IPS-18a (cell line): Measurements from ENCODE around the gene MAP1B.

ENCODE experiments used
- H3K27ac ChIP-seq: one replicate; pipeline ENCODE4 v1.5.1; 2013; ENCODE audit warnings: low read length
- H3K27me3 ChIP-seq: one replicate; pipeline ENCODE4 v1.6.1; 2013; ENCODE audit warnings: mild to moderate bottlenecking, low read length; ENCODE audit not compliant: control insufficient read depth, insufficient read depth
- H3K36me3 ChIP-seq: one replicate; pipeline ENCODE4 v1.6.1; 2013; ENCODE audit warnings: low read depth, low read length; ENCODE audit not compliant: control insufficient read depth
- H3K4me1 ChIP-seq: one replicate; pipeline ENCODE4 v1.6.1; 2013; ENCODE audit warnings: low read depth, low read length; ENCODE audit not compliant: control insufficient read depth
- H3K4me3 ChIP-seq: one replicate; pipeline ENCODE4 v1.5.1; 2013; ENCODE audit warnings: low read length
- H3K9ac ChIP-seq: one replicate; pipeline ENCODE4 v1.6.1; 2013; ENCODE audit warnings: mild to moderate bottlenecking, low read length, moderate library complexity
- H3K9me3 ChIP-seq: one replicate; pipeline ENCODE4 v1.6.1; 2013; ENCODE audit warnings: low read depth, low read length; ENCODE audit not compliant: control insufficient read depth

Gene MAP1B

DNA sequence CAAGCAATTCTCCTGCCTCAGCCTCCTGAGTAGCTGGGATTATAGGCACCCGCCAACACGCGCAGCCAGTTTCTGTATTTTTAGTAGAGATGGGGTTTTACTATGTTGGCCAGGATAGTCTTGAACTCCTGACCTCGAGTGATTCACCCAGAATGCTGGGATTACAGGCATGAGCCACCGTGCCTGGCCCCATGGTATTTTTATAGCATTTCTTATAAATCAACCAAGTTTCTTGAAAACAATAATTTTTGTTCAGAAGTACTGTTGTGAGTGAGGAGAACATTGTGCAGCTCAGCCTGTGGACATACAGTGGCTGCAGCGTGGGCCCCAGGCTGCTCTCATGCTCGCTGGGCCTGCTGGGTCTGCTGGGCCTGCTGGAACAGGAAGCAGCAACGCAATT is 45.3 kb downstream of the MAP1B start:
- Histone ChIP-seq H3K9me3 (no peaks in the 10 kb centered on the region), H3K4me1 (peaks cover 41% of the 10 kb centered on the region), H3K36me3 (peaks cover 7% of the 10 kb centered on the region), H3K27me3 (no peaks in the 10 kb centered on the region), H3K27ac (no peak overlapping the region), H3K9ac (no peak overlapping the region), H3K4me3 (no peak overlapping the region)

GRCh38 chr5:72153551-72153950 is 46.3 kb downstream of the MAP1B start:
- H3K36me3 ChIP-seq: peaks cover 3% of the 10 kb centered on the region
- no peak overlapping the region for H3K9ac ChIP-seq
- H3K4me3 ChIP-seq: no peak overlapping the region
- H3K9me3 ChIP-seq: no peaks in the 10 kb centered on the region
- H3K27me3 ChIP-seq: no peaks in the 10 kb centered on the region
- H3K4me1 ChIP-seq: peaks cover 41% of the 10 kb centered on the region
- no peak overlapping the region for H3K27ac ChIP-seq

DNA sequence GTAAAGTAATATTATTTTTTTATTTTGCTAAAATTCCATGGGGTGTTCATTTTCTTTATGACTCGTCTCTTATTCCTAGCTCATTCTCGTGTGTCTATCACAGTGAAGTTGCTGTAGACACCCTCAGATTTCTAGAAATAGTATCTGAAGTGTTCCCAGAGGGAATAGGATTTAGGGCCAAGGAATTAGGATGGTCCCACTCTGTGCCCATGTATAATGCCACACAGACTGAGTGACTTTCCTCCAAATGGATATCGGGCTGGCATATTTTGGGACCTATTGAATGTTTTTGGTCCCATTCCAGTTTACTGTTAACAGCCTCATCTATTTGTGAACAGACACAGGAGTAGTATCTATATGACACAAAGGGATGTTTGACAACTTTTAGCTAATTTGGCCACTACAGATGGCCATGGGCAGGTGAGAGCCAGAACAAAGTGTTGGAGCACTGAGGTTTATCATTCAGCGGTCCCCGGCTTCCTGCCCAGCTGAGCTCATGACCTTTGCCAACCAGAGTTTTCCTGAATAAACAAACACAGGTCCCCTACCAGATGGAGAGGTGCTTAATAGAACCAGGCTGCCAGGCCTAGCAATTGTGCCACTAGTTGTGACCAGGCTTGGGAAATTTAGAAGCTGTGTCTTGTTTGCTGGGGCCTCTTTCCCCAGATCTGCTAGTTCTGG is 46.9 kb downstream of the MAP1B start:
- H3K9ac ChIP-seq: no peak overlapping the region
- no peaks in the 10 kb centered on the region for H3K27me3 ChIP-seq
- H3K27ac ChIP-seq: no peak overlapping the region
- peaks cover 41% of the 10 kb centered on the region for H3K4me1 ChIP-seq
- H3K4me3 ChIP-seq: no peak overlapping the region
- no peaks in the 10 kb centered on the region for H3K9me3 ChIP-seq
- no peaks in the 10 kb centered on the region for H3K36me3 ChIP-seq

- H3K36me3 ChIP-seq: no peaks in the 10 kb centered on the region
- H3K27ac ChIP-seq: no peak overlapping the region
- H3K4me1 ChIP-seq: peaks cover 28% of the 10 kb centered on the region
- no peaks in the 10 kb centered on the region for H3K9me3 ChIP-seq
- no peak overlapping the region for H3K9ac ChIP-seq
- H3K4me3 ChIP-seq: no peak overlapping the region
- H3K27me3 ChIP-seq: no peaks in the 10 kb centered on the region
Measured at GRCh38 chr5:72156946-72157624, 49.8 kb downstream of the MAP1B start.

GRCh38 chr5:72157625-72157962 is 50.3 kb downstream of the MAP1B start:
- Histone ChIP-seq H3K4me3 (no peak overlapping the region), H3K36me3 (no peaks in the 10 kb centered on the region), H3K9ac (no peak overlapping the region), H3K4me1 (peaks cover 28% of the 10 kb centered on the region), H3K27me3 (no peaks in the 10 kb centered on the region), H3K27ac (no peak overlapping the region), H3K9me3 (no peaks in the 10 kb centered on the region)

DNA sequence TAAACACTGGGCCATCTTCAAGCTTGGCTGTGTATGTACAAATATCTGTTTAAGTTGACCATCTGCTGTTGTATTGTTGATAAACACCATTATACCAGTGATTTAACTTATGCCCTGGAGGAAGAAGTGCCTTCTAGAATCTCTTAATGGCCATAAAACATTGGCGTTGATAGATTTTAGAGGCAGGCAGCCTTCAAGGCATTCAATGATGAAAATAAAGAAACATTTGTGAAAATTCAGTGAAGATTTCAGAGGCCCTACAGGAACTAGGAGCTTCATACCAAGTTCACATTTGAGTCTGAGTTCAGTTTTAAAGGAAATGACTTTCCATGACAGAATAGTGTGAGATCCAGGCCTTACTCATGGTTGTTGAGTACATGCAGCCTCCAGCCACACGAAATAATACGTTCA is 52.2 kb downstream of the MAP1B start:
- Histone ChIP-seq H3K36me3 (no peaks in the 10 kb centered on the region), H3K4me1 (peaks cover 17% of the 10 kb centered on the region), H3K9ac (no peak overlapping the region), H3K4me3 (no peak overlapping the region), H3K9me3 (no peaks in the 10 kb centered on the region), H3K27me3 (no peaks in the 10 kb centered on the region), H3K27ac (no peak overlapping the region)

- no peak overlapping the region for H3K27ac ChIP-seq
Measured at GRCh38 chr5:72160329-72160728, 53.1 kb downstream of the MAP1B start.

DNA sequence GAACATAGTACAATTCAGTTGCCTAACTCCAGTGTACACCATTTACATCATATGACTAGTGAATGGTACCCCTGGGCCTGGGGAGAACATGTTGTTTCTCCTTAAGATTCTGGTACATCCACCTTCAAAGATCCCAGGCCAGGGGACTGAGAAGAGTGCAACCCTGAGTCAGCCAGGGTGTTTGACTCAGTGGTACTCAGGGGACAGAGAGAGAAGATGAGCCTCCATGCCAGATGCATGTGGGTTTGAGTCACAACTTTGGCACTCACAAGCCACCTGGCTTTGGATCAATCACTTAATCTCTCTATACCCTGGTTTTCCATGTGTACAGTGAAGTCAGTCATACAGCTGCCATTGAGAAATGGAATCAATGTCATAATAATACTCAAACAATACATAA is 53.7 kb downstream of the MAP1B start:
- no peak overlapping the region for H3K9ac ChIP-seq
- H3K4me3 ChIP-seq: no peak overlapping the region
- no peak overlapping the region for H3K27ac ChIP-seq
- H3K36me3 ChIP-seq: peaks cover 6% of the 10 kb centered on the region
- no peaks in the 10 kb centered on the region for H3K9me3 ChIP-seq
- H3K27me3 ChIP-seq: no peaks in the 10 kb centered on the region
- H3K4me1 ChIP-seq: peaks cover 26% of the 10 kb centered on the region

More at GRCh38 chr5:72160329-72160728, 53.1 kb downstream of the MAP1B start:
- Histone ChIP-seq H3K9me3 (no peaks in the 10 kb centered on the region), H3K36me3 (peaks cover 4% of the 10 kb centered on the region), H3K9ac (no peak overlapping the region), H3K4me1 (peaks cover 20% of the 10 kb centered on the region), H3K27me3 (no peaks in the 10 kb centered on the region), H3K4me3 (no peak overlapping the region)

- Histone ChIP-seq H3K4me3 (no peak overlapping the region), H3K36me3 (peaks cover 6% of the 10 kb centered on the region), H3K4me1 (peaks cover 26% of the 10 kb centered on the region), H3K9ac (no peak overlapping the region), H3K27ac (no peak overlapping the region), H3K27me3 (no peaks in the 10 kb centered on the region), H3K9me3 (no peaks in the 10 kb centered on the region)
Measured at GRCh38 chr5:72161951-72162350, 54.7 kb downstream of the MAP1B start.

GRCh38 chr5:72163349-72163983 is 56.2 kb downstream of the MAP1B start:
- peaks cover 6% of the 10 kb centered on the region for H3K36me3 ChIP-seq

DNA sequence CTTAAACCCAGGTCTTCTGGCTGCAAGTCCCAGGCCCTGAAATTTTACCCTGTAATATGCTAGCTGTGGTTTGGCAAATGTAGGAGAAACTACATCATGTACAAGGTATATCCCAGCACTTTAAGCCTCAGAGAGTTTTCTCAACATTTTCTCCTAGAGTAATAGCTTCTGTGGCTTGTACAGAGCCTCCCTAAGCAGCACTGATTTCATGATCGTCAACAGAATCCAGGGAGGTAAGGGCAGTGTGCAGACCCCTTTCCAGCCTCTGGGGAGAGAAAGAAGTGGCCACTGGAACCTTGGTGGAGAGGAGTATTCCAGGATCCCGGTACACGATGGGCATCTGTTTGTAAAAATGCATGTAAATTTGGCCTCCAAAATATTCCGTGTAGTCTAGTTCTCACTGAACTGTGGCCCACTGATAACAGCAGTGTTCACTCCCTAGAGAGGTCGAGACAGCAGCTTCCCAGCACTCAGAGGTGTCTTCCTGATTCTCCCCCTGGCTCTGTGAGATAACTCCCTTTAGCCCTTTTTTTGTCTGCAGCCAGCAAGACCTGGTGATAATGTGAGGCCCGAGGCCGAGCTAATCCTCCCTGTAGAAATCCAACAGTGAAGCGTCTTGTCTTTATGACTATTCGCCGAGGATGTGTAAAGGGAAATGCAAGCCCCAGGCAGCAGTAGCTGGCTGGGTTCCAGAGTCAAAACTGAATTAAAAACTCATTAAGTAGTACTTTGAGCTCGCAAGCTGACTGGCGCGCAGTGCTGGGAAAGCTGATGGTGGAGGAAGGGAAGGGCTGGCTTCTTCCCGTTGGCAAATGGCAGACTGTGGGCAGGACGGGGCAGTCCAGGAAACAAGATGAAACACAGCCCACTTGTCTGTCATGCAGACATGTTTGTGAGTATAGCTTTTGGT is 59.0 kb downstream of the MAP1B start:
- Histone ChIP-seq H3K36me3 (peaks cover 6% of the 10 kb centered on the region), H3K9me3 (no peaks in the 10 kb centered on the region), H3K4me3 (peak overlapping the region; percentile 16), H3K27me3 (no peaks in the 10 kb centered on the region), H3K9ac (peak overlapping the region; percentile 30), H3K4me1 (peaks cover 52% of the 10 kb centered on the region), H3K27ac (peak overlapping the region; percentile 33)

More at GRCh38 chr5:72163349-72163983, 56.2 kb downstream of the MAP1B start:
- peaks cover 37% of the 10 kb centered on the region for H3K4me1 ChIP-seq
- H3K27me3 ChIP-seq: no peaks in the 10 kb centered on the region
- no peak overlapping the region for H3K27ac ChIP-seq
- H3K4me3 ChIP-seq: no peak overlapping the region
- no peaks in the 10 kb centered on the region for H3K9me3 ChIP-seq
- H3K9ac ChIP-seq: no peak overlapping the region
